ENCODE results near the gene GNRHR.

DNA sequence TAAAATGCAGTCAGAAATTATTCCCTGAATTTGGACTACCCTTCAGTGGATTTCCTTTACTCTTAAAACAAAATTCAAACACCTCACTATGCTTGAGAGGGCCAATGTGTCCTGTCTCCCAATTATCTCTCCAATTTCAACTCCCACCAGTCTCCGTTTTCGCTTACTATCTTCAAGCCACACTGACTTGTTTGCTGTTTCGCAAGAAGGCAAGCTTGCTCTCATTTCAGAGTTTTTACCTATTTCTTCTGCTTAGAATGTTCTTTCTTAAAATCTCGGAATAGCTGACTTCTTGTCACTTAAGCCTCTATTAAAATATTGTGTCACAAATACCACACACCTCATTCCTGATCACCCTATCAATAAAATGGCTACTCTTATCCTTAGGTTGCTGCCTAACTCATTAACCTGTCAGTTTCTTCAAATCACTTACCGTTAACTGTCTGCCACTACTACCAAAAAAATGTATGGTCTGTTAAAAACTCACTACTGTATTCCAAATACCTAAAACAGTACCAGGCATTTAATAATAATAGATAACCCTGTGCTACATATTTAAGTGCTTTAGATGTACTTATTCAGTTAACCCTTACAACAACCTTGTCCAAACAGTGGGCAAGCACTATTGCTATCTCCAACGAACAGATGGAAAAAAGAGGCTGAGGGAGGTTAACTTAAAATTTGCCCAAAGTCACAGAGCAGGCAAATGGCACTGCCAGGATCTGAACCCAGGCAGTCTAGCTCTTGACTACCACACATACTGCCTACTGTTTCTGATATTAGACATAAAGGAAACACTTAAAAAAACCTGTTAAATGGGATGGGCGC lies 56.1 kb downstream of the GNRHR start:
- TF ChIP-seq GATA3 (IDR thresholded peaks at IDR 0.05; ENCODE audit: low read depth, low read length), result no peak
- TF ChIP-seq GATA2 (IDR thresholded peaks at IDR 0.05; ENCODE audit: low read depth, low read length), result no peak

Data from SH-SY5Y (cell line).